Measurements from ENCODE around the gene MOB3B.

The MOB3B gene

GRCh38 chr9:27304521-27304920 is 225.1 kb downstream of the MOB3B start:
- H3K27me3 ChIP-seq = no peaks in the 10 kb centered on the region
- no peaks in the 10 kb centered on the region for H3K36me3 ChIP-seq
- H3K4me1 ChIP-seq (ENCODE audit: control insufficient read depth in 1 of 2, insufficient read depth in 1 of 2, low read depth in 1 of 2, low read length in 1 of 2) = no peaks in the 10 kb centered on the region
- H3K27ac ChIP-seq = no peak overlapping the region
- no peak for TF ChIP-seq CTCF (IDR thresholded peaks at IDR 0.05)
- H3K9me3 ChIP-seq = no peaks in the 10 kb centered on the region
- H3K4me3 ChIP-seq (ENCODE audit: low read depth in 1 of 2, low read length in 1 of 2) = no peak overlapping the region

GRCh38 chr9:27303219-27303618 is 226.4 kb downstream of the MOB3B start:
- no peak for TF ChIP-seq CTCF (IDR thresholded peaks at IDR 0.05)
- Histone ChIP-seq H3K27me3 (no peaks in the 10 kb centered on the region), H3K36me3 (no peaks in the 10 kb centered on the region), H3K9me3 (no peaks in the 10 kb centered on the region), H3K4me1 (ENCODE audit: control insufficient read depth in 1 of 2, insufficient read depth in 1 of 2, low read depth in 1 of 2, low read length in 1 of 2) (no peaks in the 10 kb centered on the region), H3K27ac (no peak overlapping the region), H3K4me3 (ENCODE audit: low read depth in 1 of 2, low read length in 1 of 2) (no peak overlapping the region)

- no peaks in the 10 kb centered on the region for H3K9me3 ChIP-seq
- no peak for TF ChIP-seq CTCF (IDR thresholded peaks at IDR 0.05)
- no peak within 1 kb of the TSS for H3K4me3 ChIP-seq (ENCODE audit: low read depth in 1 of 2, low read length in 1 of 2)
- H3K36me3 ChIP-seq = no peaks in the 10 kb centered on the region
- H3K27me3 ChIP-seq = no peaks in the 10 kb centered on the region
- no peak within 1 kb of the TSS for H3K27ac ChIP-seq
- H3K4me1 ChIP-seq (ENCODE audit: control insufficient read depth in 1 of 2, insufficient read depth in 1 of 2, low read depth in 1 of 2, low read length in 1 of 2) = no peaks in the 10 kb centered on the region
Observed at GRCh38 chr9:27297050-27297449, 232.6 kb downstream of the MOB3B start, which contains the start of gene EQTN. TSS of gene EQTN (minus strand) at chr9:27297150. CDS start at chr9:27297055, 95 bp downstream.

GRCh38 chr9:27293996-27294395 is 235.6 kb downstream of the MOB3B start:
- H3K36me3 ChIP-seq = no peaks in the 10 kb centered on the region
- no peak overlapping the region for H3K27ac ChIP-seq
- no peaks in the 10 kb centered on the region for H3K4me1 ChIP-seq (ENCODE audit: control insufficient read depth in 1 of 2, insufficient read depth in 1 of 2, low read depth in 1 of 2, low read length in 1 of 2)
- TF ChIP-seq CTCF (IDR thresholded peaks at IDR 0.05) = no peak
- H3K4me3 ChIP-seq (ENCODE audit: low read depth in 1 of 2, low read length in 1 of 2) = no peak overlapping the region
- no peaks in the 10 kb centered on the region for H3K27me3 ChIP-seq
- no peaks in the 10 kb centered on the region for H3K9me3 ChIP-seq

GRCh38 chr9:27292659-27293405 is 236.8 kb downstream of the MOB3B start:
- H3K36me3 ChIP-seq = no peaks in the 10 kb centered on the region
- no peaks in the 10 kb centered on the region for H3K9me3 ChIP-seq
- H3K27me3 ChIP-seq = no peaks in the 10 kb centered on the region
- H3K4me1 ChIP-seq (ENCODE audit: control insufficient read depth in 1 of 2, insufficient read depth in 1 of 2, low read depth in 1 of 2, low read length in 1 of 2) = no peaks in the 10 kb centered on the region
- H3K4me3 ChIP-seq (ENCODE audit: low read depth in 1 of 2, low read length in 1 of 2) = no peak overlapping the region
- H3K27ac ChIP-seq = no peak overlapping the region
- no peak for TF ChIP-seq CTCF (IDR thresholded peaks at IDR 0.05)
